GM12892 (cell line): ENCODE results near the gene AP3S2.

ENCODE experiments used
- DNase-seq: peaks from one replicate; pipeline ENCODE4 v3.0.0; 2011; ENCODE audit not compliant: insufficient read length
- FAIRE-seq: peaks from 2 replicates; lab custom pipeline; 2011; peaks lifted over from hg19 to GRCh38; lab: Jason Lieb, UNC
- POLR2A ChIP-seq: IDR thresholded peaks from 2 replicates; pipeline ENCODE4 v1.6.1; 2011; ENCODE audit warnings: low read depth, low read length, control low read depth
- POLR2AphosphoS5 ChIP-seq: IDR thresholded peaks from 2 replicates; pipeline ENCODE4 v1.6.1; 2011; ENCODE audit warnings: low read depth, low read length, control low read depth
- TAF1 ChIP-seq: IDR thresholded peaks from 2 replicates; pipeline ENCODE4 v1.6.1; 2011; ENCODE audit warnings: low read depth, mild to moderate bottlenecking, control low read depth, low read length, borderline replicate concordance

AP3S2 gene

GRCh38 chr15:89912674-89913396 is 19.0 kb upstream of the AP3S2 start, which contains the start of gene ARPIN:
Gene ARPIN, minus strand, starts transcription at chr15:89912952. Its CDS starts 117 bp downstream, at chr15:89912835.
- DNase-seq (no peak), FAIRE-seq (no peak)
- no peak for TF ChIP-seq POLR2A
- no peak for TF ChIP-seq TAF1
- TF ChIP-seq POLR2AphosphoS5, result no peak

GRCh38 chr15:89912145-89912673 is 18.4 kb upstream of the AP3S2 start:
- TF ChIP-seq POLR2A (no peak), POLR2AphosphoS5 (no peak), TAF1 (no peak)
- FAIRE-seq (no peak), DNase-seq (no peak)

DNA sequence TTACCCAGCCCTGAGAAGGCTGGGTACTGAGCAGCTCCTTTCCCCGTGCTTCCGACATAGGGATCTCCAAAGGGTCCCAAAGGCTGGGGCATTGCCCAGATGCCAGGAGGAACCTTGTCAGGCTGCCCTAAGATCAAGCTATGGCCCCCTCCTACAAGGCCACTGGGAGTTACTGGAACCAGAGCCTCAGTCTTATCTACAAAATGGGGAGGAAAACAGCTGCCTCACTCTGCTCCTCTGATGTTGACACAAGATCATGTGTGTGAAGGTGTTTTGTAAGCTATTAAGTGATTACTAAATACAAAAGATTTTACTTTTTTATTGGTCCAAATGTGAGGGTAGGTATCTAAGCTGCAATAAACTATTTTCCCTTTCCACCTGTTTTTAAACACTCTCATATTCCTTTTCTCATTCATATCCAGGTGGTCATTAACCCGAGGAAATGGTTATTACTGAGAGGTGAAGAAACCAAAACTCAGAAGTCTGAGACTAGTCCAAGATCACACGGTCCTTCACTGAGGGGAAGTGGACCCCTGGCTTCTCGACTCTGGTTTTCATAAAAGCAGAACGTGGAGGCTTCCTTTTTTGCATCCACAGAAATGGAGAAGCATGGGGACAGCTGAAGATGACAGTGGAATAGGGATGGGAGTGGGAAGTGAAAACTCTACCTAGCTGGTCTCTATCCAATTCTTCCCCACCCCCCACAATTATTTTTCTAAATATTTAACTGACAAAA is 17.3 kb upstream of the AP3S2 start:
- FAIRE-seq, result no peak
- TF ChIP-seq TAF1 (no peak), POLR2A (no peak), POLR2AphosphoS5 (no peak)
- DNase-seq, result no peak

GRCh38 chr15:89909611-89910010 is 15.8 kb upstream of the AP3S2 start:
- no peak for FAIRE-seq
- TF ChIP-seq POLR2AphosphoS5, result no peak
- no peak for TF ChIP-seq POLR2A
- no peak for TF ChIP-seq TAF1
- no peak for DNase-seq

DNA sequence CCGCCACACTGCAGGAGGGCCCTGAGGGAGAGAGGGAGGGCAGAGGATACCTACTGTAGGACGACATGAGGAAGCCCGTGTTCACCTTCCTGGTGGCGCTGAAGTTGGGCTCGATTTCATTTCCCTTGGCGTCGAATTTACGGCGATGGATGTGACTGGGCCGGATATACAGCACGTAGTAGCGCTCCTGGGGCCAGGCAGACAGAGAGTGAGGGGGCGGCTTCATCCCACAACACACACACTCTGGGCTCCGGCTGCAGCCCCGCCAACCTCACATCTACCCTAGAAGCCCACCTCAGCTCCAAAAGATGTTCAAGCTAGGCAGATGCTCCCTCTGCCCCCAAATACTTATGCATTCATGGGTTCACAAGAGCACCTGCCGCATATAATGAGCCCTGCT is 14.4 kb upstream of the AP3S2 start:
- no peak for TF ChIP-seq TAF1
- TF ChIP-seq POLR2AphosphoS5, result no peak
- no peak for TF ChIP-seq POLR2A
- FAIRE-seq (no peak), DNase-seq (no peak)

GRCh38 chr15:89907289-89907688 is 13.5 kb upstream of the AP3S2 start:
- no peak for TF ChIP-seq POLR2AphosphoS5
- no peak for TF ChIP-seq POLR2A
- no peak for TF ChIP-seq TAF1
- FAIRE-seq (no peak), DNase-seq (no peak)

- no peak for TF ChIP-seq POLR2AphosphoS5
- TF ChIP-seq TAF1, result no peak
- TF ChIP-seq POLR2A, result no peak
- FAIRE-seq (no peak), DNase-seq (no peak)
Measured at GRCh38 chr15:89905846-89906378, 12.1 kb upstream of the AP3S2 start.

DNA sequence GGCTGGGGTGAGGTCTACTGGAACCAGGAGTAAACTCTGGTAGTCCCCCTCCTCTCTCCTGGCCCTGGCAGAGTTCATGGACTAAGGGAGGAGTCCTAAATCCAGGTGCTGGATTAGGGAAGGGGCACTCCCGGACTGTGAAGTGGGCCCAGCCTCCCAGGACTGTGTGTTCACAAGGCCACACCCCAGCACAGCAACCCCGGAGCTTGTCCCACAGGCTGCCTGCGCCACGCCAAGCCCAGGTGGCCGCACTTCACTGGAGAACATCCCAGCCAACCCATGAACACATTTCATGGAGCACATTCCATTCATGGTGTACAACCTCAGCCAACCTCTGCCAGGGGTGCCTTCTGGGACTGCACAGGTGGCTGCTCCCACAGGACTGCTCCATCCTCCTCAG is 10.7 kb upstream of the AP3S2 start:
- FAIRE-seq (no peak), DNase-seq (no peak)
- no peak for TF ChIP-seq TAF1
- no peak for TF ChIP-seq POLR2A
- TF ChIP-seq POLR2AphosphoS5, result no peak

GRCh38 chr15:89903858-89904130 is 10.0 kb upstream of the AP3S2 start:
- no peak for DNase-seq
- no peak for TF ChIP-seq POLR2A
- no peak for TF ChIP-seq TAF1
- FAIRE-seq, result no peak

- TF ChIP-seq TAF1 (no peak), POLR2AphosphoS5 (no peak), POLR2A (no peak)
- no peak for FAIRE-seq
- DNase-seq, result no peak
Measured at GRCh38 chr15:89903015-89903857, 9.4 kb upstream of the AP3S2 start.

DNA sequence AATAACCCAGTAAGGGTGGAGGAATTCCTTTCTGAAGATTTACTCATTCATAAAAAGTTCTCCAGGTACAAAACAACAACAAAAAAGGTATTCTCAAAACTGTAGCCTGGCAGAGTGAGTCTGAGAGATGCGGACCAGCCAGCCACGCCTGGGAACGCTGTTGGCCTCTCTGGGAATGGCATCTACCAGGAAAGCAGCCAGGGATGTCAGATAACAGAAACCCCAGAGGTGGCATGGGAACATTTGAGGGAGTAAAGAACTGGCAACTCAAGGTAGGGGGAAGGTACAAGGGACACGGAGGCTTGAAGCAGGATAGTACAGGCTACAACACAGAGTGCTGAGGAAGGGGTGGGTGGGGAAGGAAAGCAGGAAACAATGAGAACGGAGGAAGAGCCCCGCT is 7.1 kb upstream of the AP3S2 start:
- no peak for DNase-seq
- TF ChIP-seq TAF1 (no peak), POLR2A (no peak), POLR2AphosphoS5 (no peak)
- no peak for FAIRE-seq
